ENCODE results near the gene SEMA3B. TPM values are rescaled to one million over a fixed set of nuclear protein-coding genes. Genes with fewer than 3 reads are reported as not detected.
"Not testable (repeated sequence)": the region's sequence is repeated elsewhere in the genome, so short reads cannot be mapped to it uniquely, and the experiment has no call there.

SEMA3B gene
- total RNA-seq, 1 donor from 2014 or later: 24.2 TPM

DNA sequence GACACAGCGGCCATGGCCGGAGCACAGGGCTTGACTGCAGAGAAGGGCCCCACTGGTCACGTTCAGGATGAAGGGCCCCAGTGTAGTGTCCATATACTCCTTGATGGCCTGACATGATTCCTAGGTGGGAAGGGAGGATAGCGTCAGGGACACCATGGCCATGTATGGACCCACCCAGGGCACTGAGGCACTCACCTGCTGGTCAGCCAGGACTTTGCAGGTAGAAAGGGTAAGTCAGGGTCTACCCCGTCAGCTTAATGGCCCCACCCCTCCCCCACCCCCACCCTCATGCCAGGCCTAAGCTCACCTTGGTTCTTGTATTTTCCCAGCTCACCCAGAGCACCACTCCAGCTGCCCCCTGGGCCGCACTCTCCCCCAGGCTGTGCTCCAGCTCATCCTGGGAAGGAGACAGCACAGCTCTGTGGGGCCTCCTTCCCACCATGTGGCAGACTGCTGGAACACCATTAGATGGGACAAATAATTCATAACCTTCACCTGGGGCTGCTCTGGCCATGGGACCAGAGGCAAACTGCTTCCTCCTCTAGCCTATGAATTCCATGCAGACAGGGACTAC, 31.8 kb downstream of the SEMA3B start:
- TF ChIP-seq, protein P1, sequence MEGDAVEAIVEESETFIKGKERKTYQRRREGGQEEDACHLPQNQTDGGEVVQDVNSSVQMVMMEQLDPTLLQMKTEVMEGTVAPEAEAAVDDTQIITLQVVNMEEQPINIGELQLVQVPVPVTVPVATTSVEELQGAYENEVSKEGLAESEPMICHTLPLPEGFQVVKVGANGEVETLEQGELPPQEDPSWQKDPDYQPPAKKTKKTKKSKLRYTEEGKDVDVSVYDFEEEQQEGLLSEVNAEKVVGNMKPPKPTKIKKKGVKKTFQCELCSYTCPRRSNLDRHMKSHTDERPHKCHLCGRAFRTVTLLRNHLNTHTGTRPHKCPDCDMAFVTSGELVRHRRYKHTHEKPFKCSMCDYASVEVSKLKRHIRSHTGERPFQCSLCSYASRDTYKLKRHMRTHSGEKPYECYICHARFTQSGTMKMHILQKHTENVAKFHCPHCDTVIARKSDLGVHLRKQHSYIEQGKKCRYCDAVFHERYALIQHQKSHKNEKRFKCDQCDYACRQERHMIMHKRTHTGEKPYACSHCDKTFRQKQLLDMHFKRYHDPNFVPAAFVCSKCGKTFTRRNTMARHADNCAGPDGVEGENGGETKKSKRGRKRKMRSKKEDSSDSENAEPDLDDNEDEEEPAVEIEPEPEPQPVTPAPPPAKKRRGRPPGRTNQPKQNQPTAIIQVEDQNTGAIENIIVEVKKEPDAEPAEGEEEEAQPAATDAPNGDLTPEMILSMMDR (IDR thresholded peaks at IDR 0.05): no peak
- Histone ChIP-seq H3K27ac (peak overlapping the region; percentile 77 to 78), H3K36me3 (peaks cover 0 to 10% of the 10 kb centered on the region in 2 donors), H3K4me1 (peaks cover 13 to 19% of the 10 kb centered on the region in 2 donors), H3K4me3 (peak overlapping the region in 1 of 2 donors; percentile 89), H3K27me3 (no peaks in the 10 kb centered on the region), H3K9me3 (no peaks in the 10 kb centered on the region)
- intact Hi-C loops (cut with DNase I): no loop called here
- DNase-seq (ENCODE audit: low spot score in 2 of 2): no peak

DNA sequence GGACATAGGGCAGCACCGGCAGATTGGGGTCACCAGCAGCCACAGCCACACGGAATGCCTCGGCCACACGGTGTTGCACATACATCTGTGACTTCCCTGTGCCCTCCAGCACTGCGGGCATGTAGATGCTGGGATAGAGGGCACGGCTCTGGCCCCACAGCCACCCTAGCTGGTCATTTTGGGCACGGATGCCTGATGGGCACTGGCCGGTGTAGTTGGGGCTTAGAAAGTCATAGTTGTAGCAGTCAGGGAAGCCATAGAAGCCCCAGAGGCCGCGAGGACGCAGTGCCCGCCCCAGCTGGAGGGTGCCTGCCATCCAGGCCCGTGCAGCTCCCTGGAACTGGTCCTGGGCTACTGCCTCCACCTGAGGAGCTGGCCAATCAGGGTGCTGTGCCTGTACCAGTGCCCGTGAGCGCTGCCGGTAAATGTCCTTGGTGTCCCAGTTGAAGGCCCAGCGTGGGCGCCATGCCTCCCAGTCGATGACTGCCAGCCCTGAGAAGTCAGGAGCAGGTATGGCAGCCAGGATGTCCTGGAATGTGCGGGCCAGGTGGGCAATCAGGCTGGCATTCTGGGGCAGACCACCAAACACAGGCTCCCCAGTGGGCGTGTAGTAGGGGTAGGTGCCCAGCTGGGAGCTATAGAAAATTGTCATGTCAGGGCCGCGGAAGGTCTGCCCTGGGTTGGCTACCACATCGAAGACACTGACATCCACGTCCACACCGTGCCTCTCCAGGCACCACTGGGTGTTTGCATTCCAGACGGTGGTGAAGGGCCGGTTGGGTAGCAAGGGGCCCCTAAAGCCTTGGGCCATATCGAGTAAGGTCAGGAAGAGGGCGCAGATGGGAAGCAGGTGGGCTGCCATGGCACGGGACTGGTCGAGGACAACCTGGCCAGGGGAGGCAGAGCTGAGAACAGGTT, 33.4 kb downstream of the SEMA3B start:
- Histone ChIP-seq H3K9me3 (no peaks in the 10 kb centered on the region), H3K27ac (peak overlapping the region in 1 of 2 donors; percentile 38), H3K27me3 (no peaks in the 10 kb centered on the region), H3K4me3 (peak overlapping the region in 1 of 2 donors; percentile 17), H3K36me3 (no peaks in the 10 kb centered on the region), H3K4me1 (peaks cover 13 to 19% of the 10 kb centered on the region in 2 donors)
- TF ChIP-seq, protein P1 (IDR thresholded peaks at IDR 0.05): no peak
- no peak for DNase-seq (ENCODE audit: low spot score in 2 of 2)
- intact Hi-C loops (cut with DNase I): no loop called here

DNA sequence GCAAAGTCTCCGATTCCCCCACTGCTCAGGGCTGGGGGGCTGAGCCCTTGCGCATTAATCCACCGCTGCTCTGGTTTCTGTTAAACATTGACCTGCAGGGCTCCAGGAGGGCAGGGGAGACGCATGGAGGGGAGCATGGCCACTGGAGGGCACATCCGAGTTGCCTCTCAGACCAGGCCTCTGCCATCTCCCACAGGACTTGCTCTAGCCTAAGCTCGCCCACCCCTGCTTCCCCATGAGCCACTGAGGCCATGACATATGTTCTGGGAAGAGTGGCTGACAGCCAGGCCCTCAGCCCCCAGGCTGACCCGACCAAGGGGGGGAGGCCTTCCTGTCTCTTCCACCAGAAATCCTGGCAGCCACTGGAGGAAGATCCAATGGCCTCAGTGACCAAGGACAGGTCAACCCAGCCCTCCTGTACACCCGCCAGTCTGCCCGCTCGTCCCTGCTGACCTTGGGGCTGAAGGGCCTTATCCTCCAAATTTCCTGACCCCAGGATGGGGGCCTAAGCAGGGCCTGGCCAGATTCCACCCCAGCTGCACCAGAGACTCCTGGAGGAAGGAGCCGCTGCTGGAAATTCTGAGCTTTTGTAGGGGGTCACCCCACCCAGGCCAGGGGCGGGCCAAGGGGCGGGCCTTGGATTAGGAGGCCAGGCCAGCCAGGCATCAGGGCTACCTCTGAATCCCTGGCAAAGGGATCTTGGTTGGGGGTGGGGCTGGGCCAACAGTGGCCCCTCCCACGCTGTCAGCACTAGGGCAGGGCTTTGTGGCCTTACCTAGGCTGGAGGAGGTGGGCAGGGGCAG, 34.3 kb downstream of the SEMA3B start, which contains the start of gene HYAL1:
Gene HYAL1, minus strand, starts transcription at position 562 of the 803 bp plus-strand sequence. CDS start 618 bp downstream, outside the sequence.
- Histone ChIP-seq H3K27ac (peak within 1 kb of the TSS; percentile 17 to 38), H3K27me3 (no peaks in the 10 kb centered on the region), H3K36me3 (no peaks in the 10 kb centered on the region), H3K4me1 (peaks cover 13 to 16% of the 10 kb centered on the region in 2 donors), H3K9me3 (no peaks in the 10 kb centered on the region), H3K4me3 (peak within 1 kb of the TSS; percentile 17 to 33)
- TF ChIP-seq, protein P1 (IDR thresholded peaks at IDR 0.05): no peak
- intact Hi-C loops (cut with DNase I): no loop called here
- no peak for DNase-seq (ENCODE audit: low spot score in 2 of 2)

DNA sequence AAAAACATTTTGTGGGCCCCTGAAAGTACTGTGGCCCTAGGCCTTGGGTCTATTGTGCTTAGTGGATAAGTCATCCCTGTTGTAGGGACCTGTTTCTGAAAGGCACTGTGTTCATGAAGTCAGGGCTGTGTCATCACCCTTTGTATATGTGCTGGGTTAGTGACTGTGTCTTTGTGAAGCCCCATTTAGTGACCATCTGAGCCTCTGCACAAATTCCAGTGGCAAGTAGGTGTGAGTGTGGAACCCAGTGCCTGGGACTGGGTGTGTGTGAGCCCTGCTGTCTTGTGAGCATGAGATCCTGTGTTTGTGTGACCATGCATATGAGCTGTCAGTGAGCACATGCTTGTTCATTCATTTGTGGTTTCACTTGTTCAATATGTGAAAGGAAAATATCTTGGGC, 35.7 kb downstream of the SEMA3B start:
- Histone ChIP-seq H3K27ac (no peak overlapping the region), H3K4me3 (no peak overlapping the region), H3K27me3 (no peaks in the 10 kb centered on the region), H3K9me3 (no peaks in the 10 kb centered on the region), H3K36me3 (no peaks in the 10 kb centered on the region), H3K4me1 (peaks cover 7 to 8% of the 10 kb centered on the region in 2 donors)
- no peak for DNase-seq (ENCODE audit: low spot score in 2 of 2)
- intact Hi-C loops (cut with DNase I): no loop called here
- TF ChIP-seq, protein P1 (IDR thresholded peaks at IDR 0.05): no peak

DNA sequence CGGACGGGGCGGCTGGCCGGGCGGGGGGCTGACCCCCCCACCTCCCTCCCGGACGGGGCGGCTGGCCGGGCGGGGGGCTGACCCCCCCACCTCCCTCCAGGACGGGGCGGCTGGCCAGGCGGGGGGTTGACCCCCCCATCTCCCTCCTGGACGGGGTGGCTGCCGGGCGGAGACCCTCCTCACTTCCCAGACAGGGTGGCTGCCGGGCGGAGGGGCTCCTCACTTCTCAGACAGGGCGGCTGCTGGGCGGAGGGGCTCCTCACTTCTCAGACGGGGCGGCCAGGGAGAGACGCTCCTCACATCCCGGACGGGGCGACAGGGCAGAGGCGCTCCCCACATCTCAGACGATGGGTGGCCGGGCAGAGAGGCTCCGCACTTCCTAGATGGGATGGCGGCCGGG, 43.1 kb downstream of the SEMA3B start:
- H3K4me1 ChIP-seq; H3K4me3 ChIP-seq; intact Hi-C loops (cut with DNase I); H3K36me3 ChIP-seq; H3K9me3 ChIP-seq; H3K27ac ChIP-seq; DNase-seq (ENCODE audit: low spot score in 2 of 2); H3K27me3 ChIP-seq: not testable (repeated sequence)

All from ascending aorta (tissue), 2 donors.